GM21723 (cell line): ENCODE measurements around the gene NCAPD2.
"Not testable (repeated sequence)": the region's sequence is repeated elsewhere in the genome, so short reads cannot be mapped to it uniquely, and the experiment has no call there.

Experiments used
- ATAC-seq: cut with Tn5 transposase; IDR thresholded peaks from one replicate; pipeline ENCODE4 v1.9.1; 2021; ENCODE audit warnings: mild to moderate bottlenecking, moderate library complexity; ENCODE audit not compliant: unreplicated experiment

The NCAPD2 gene

DNA sequence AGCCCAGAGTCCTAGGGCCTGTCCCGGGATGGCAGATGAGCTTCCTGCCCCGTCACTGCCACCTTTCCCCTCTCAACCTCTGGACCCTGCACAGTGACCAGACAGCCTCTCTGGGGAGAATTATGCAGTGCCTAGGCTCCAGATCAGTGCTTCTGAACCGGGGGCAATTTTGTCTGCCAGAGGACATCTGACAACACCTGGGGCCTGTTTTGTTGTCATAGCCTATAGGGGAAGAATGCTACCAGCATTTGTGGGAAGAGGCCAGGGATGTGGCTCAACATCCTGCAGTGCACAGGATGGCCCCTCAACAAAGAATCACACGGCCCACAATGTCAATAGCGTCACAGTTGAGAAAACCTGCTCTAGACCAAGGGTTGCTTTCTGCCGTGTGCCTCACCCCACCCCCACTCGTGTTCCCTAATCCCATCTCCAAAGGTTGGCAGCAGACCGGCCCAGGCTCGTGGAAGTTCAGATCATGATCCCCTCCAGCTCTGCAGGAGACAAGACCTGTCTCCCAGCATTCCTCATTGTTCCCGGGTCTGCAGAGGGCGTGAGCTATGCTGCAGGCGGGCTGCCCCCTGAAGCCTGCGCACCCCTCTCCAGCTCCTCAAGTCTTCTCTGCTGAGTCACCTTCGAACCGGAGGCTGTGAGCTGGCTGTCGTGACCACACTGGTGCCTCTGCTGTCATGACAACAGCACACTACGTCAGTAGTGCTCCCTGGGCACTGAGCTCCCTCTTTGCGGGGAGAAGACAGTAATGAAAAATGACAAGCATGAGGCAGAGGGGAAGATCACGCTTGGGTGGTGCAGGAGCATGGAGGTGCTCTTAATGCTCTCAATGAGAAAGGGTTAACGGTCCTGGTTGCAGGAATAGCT lies 38.4 kb downstream of the NCAPD2 start:
- ATAC-seq = no peak

GRCh38 chr12:6532927-6533652 lies 39.2 kb downstream of the NCAPD2 start:
- peak; percentile 20 for ATAC-seq

GRCh38 chr12:6533653-6533922 lies 39.7 kb downstream of the NCAPD2 start:
- ATAC-seq = no peak

DNA sequence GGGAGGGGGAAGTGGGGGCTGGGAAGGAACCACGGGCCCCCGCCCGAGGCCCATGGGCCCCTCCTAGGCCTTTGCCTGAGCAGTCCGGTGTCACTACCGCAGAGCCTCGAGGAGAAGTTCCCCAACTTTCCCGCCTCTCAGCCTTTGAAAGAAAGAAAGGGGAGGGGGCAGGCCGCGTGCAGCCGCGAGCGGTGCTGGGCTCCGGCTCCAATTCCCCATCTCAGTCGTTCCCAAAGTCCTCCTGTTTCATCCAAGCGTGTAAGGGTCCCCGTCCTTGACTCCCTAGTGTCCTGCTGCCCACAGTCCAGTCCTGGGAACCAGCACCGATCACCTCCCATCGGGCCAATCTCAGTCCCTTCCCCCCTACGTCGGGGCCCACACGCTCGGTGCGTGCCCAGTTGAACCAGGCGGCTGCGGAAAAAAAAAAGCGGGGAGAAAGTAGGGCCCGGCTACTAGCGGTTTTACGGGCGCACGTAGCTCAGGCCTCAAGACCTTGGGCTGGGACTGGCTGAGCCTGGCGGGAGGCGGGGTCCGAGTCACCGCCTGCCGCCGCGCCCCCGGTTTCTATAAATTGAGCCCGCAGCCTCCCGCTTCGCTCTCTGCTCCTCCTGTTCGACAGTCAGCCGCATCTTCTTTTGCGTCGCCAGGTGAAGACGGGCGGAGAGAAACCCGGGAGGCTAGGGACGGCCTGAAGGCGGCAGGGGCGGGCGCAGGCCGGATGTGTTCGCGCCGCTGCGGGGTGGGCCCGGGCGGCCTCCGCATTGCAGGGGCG lies 40.2 kb downstream of the NCAPD2 start, which contains the start of gene GAPDH:
TSS of gene GAPDH (plus strand) at position 595 of the 772 bp plus-strand sequence. CDS start 316 bp downstream, outside the sequence.
- ATAC-seq = peak; percentile 65

- no peak for ATAC-seq
Measured at GRCh38 chr12:6534695-6534944, 40.7 kb downstream of the NCAPD2 start.

- ATAC-seq = no peak
Measured at GRCh38 chr12:6534945-6535696, 41.2 kb downstream of the NCAPD2 start.

DNA sequence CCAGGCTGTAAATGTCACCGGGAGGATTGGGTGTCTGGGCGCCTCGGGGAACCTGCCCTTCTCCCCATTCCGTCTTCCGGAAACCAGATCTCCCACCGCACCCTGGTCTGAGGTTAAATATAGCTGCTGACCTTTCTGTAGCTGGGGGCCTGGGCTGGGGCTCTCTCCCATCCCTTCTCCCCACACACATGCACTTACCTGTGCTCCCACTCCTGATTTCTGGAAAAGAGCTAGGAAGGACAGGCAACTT lies 41.7 kb downstream of the NCAPD2 start:
- ATAC-seq = no peak

GRCh38 chr12:6535960-6536847 lies 42.3 kb downstream of the NCAPD2 start:
- no peak for ATAC-seq

DNA sequence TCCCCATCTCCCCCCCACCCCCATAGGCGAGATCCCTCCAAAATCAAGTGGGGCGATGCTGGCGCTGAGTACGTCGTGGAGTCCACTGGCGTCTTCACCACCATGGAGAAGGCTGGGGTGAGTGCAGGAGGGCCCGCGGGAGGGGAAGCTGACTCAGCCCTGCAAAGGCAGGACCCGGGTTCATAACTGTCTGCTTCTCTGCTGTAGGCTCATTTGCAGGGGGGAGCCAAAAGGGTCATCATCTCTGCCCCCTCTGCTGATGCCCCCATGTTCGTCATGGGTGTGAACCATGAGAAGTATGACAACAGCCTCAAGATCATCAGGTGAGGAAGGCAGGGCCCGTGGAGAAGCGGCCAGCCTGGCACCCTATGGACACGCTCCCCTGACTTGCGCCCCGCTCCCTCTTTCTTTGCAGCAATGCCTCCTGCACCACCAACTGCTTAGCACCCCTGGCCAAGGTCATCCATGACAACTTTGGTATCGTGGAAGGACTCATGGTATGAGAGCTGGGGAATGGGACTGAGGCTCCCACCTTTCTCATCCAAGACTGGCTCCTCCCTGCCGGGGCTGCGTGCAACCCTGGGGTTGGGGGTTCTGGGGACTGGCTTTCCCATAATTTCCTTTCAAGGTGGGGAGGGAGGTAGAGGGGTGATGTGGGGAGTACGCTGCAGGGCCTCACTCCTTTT lies 43.1 kb downstream of the NCAPD2 start:
- no peak for ATAC-seq

DNA sequence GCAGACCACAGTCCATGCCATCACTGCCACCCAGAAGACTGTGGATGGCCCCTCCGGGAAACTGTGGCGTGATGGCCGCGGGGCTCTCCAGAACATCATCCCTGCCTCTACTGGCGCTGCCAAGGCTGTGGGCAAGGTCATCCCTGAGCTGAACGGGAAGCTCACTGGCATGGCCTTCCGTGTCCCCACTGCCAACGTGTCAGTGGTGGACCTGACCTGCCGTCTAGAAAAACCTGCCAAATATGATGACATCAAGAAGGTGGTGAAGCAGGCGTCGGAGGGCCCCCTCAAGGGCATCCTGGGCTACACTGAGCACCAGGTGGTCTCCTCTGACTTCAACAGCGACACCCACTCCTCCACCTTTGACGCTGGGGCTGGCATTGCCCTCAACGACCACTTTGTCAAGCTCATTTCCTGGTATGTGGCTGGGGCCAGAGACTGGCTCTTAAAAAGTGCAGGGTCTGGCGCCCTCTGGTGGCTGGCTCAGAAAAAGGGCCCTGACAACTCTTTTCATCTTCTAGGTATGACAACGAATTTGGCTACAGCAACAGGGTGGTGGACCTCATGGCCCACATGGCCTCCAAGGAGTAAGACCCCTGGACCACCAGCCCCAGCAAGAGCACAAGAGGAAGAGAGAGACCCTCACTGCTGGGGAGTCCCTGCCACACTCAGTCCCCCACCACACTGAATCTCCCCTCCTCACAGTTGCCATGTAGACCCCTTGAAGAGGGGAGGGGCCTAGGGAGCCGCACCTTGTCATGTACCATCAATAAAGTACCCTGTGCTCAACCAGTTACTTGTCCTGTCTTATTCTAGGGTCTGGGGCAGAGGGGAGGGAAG lies 43.9 kb downstream of the NCAPD2 start:
- not testable (repeated sequence) for ATAC-seq

- ATAC-seq = no peak
Measured at GRCh38 chr12:6538420-6539313, 44.8 kb downstream of the NCAPD2 start.

DNA sequence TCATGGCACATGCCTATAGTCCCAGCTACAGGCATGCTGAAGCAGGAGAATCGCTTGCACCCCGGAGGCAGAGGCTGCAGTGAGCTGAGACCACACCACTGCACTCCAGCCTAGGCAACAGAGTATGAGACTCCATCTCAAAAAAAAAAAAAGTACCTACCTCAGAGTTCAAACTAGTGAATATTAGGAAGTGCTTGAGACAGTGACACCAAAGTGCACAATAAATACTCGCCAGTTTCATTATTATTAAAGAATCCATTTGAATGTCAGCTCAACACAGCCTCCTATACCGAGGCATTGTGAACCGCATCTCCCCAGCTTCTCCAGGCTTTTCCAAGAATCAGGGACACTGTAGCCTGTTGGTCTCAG lies 45.4 kb downstream of the NCAPD2 start:
- no peak for ATAC-seq

- no peak for ATAC-seq
Measured at GRCh38 chr12:6539707-6540134, 45.8 kb downstream of the NCAPD2 start.

GRCh38 chr12:6540181-6540877 lies 46.4 kb downstream of the NCAPD2 start:
- peak; percentile 32 for ATAC-seq

GRCh38 chr12:6541371-6542165 lies 47.7 kb downstream of the NCAPD2 start:
- no peak for ATAC-seq

DNA sequence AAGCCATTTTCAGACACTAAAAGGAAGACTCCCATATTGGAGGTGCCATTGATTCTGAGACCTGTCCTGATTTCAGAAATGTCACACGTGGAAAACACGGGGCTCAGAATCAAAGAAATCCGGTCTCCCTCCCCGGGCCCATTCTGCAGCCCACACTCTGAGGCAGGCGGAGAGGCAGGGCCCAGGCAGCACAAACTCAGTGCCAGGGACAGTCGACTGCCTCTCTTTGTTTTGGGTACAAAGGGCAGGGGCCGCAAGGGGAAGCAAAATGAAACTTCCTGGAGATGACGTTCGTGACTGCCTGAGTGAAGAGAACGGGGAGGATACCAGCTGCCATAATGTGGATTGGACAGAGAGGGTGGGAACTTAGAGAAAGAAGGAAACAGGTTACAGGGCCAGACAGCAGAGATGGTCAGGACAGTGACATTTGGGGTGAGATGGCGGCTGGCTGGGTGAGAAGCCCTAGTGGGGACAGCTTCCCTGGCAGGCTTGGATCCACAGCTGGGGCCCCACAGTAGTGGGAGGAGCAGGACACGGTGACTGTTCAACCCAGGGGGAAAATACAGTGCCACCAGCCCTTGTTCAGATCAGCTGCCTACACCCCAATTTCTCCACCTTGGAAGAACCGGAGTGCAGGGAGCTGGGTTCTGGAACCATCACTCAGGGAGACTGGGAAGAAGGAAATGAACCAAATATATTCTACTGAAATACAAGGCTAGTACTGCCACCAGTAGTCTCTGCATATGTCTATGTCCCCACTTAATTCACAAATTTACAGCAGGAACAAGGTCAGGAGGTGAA lies 48.5 kb downstream of the NCAPD2 start:
- no peak for ATAC-seq
